Subcutaneous abdominal adipose tissue (tissue), 5 donors: ENCODE measurements around the gene TFEB.

Experiments used
- H3K27ac ChIP-seq: one replicate; pipeline ENCODE4 v1.7.0; 2013; ENCODE audit warnings: low read depth, mild to moderate bottlenecking, inconsistent platforms, low read length, moderate library complexity
- H3K27me3 ChIP-seq, 5 donors: one replicate each; pipeline ENCODE4 v1.7.0; 2013; ENCODE audit warnings: low read length in 5 of 5, inconsistent platforms in 1 of 5; ENCODE audit not compliant: control insufficient read depth in 5 of 5, insufficient read depth in 4 of 5
- H3K36me3 ChIP-seq, 5 donors: one replicate each; pipeline ENCODE4 v1.7.0; 2013; ENCODE audit warnings: low read length in 5 of 5; ENCODE audit not compliant: control insufficient read depth in 5 of 5, insufficient read depth in 5 of 5
- H3K4me1 ChIP-seq, 5 donors: one replicate each; pipeline ENCODE4 v1.7.0; 2013; ENCODE audit warnings: low read length in 5 of 5, mild to moderate bottlenecking in 3 of 5, moderate library complexity in 1 of 5; ENCODE audit not compliant: control insufficient read depth in 5 of 5, insufficient read depth in 5 of 5
- H3K4me3 ChIP-seq, 5 donors: one replicate each; pipeline ENCODE4 v1.7.0; 2013; ENCODE audit warnings: low read length in 5 of 5, low read depth in 1 of 5
- H3K9ac ChIP-seq, 5 donors: one replicate each; pipeline ENCODE4 v1.7.0; 2013; ENCODE audit warnings: low read length in 5 of 5, mild to moderate bottlenecking in 4 of 5, moderate library complexity in 3 of 5
- H3K9me3 ChIP-seq, 5 donors: one replicate each; pipeline ENCODE4 v1.7.0; 2013; ENCODE audit warnings: low read length in 5 of 5; ENCODE audit not compliant: control insufficient read depth in 5 of 5
- donor health status: healthy.
- donor health status: healthy.
- donor health status: healthy.
- donor health status: healthy.
- donor health status: healthy.

TFEB gene

DNA sequence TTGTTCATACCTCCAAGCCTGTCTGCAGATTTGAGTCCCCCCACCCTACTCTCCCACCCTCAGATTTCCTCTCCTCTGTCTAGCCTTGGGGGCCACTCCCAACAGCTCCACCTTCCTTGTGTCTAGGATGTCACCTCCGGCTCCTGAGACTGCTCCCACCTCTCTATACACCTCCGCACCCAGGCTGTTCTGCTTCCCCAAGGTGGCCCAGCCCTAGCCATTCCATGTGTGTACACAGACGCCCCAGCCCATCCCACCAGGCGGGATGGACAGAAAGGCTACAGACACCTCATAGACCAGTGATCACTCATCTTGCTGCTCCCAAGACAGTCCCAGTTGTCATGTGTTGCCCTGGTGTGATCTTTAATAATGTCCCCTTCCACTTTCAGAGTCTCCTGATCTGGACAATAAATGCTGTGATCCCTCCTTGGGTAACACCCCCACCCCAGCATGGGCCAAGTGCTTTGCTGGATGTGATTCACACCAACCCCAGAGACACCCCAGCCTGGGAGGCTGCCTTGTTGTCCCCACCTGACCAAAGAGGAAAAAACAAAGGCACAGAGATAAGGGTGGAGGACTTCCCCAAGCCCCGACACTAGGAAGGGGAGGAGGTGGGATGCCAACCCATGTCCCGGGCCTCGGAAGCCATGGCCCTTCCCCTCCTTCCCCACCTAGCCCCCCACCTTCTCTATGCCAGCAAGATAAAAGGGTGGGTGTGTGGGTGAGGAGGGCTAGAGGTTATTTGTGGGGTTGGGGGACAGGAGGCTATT lies 61.0 kb downstream of the TFEB start:
- Histone ChIP-seq H3K4me1 (peaks cover 0 to 4% (median 0%) of the 10 kb centered on the region in 5 donors), H3K9ac (no peak overlapping the region), H3K27ac (no peak overlapping the region), H3K27me3 (peaks cover 0 to 2% (median 0%) of the 10 kb centered on the region in 5 donors), H3K4me3 (no peak overlapping the region), H3K9me3 (no peaks in the 10 kb centered on the region), H3K36me3 (no peaks in the 10 kb centered on the region)

DNA sequence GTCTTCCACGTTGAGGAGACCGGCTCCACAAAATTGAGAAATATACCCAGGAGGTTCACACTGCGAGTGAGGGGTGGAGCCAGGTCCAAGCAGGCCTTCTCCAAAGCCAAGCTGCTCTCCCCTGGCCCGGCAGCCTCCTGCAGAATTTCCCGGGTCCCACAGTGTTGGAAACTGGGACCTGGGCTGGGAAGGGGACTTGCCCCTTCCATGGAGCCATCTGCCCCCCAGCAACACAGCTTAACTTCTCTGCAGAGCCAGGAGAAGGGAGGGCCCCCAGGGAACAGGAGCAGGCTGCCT lies 61.8 kb downstream of the TFEB start:
- H3K4me1 ChIP-seq = peaks cover 0 to 4% (median 0%) of the 10 kb centered on the region in 5 donors
- no peak overlapping the region for H3K4me3 ChIP-seq
- no peak overlapping the region for H3K9ac ChIP-seq
- H3K27me3 ChIP-seq = peaks cover 0 to 2% (median 0%) of the 10 kb centered on the region in 5 donors
- peaks cover 0 to 5% (median 0%) of the 10 kb centered on the region in 5 donors for H3K9me3 ChIP-seq
- no peaks in the 10 kb centered on the region for H3K36me3 ChIP-seq
- H3K27ac ChIP-seq = no peak overlapping the region

GRCh38 chr6:41672816-41673703 lies 62.3 kb downstream of the TFEB start:
- Histone ChIP-seq H3K27ac (no peak overlapping the region), H3K4me1 (peaks cover 0 to 4% (median 0%) of the 10 kb centered on the region in 5 donors), H3K4me3 (no peak overlapping the region), H3K36me3 (no peaks in the 10 kb centered on the region), H3K9me3 (peaks cover 0 to 5% (median 0%) of the 10 kb centered on the region in 5 donors), H3K9ac (no peak overlapping the region), H3K27me3 (peaks cover 0 to 2% (median 0%) of the 10 kb centered on the region in 5 donors)

- Histone ChIP-seq H3K27ac (no peak overlapping the region), H3K9ac (no peak overlapping the region), H3K4me3 (no peak overlapping the region), H3K4me1 (peaks cover 0 to 4% (median 0%) of the 10 kb centered on the region in 5 donors), H3K27me3 (peaks cover 0 to 2% (median 0%) of the 10 kb centered on the region in 5 donors), H3K36me3 (no peaks in the 10 kb centered on the region), H3K9me3 (peaks cover 0 to 5% (median 0%) of the 10 kb centered on the region in 5 donors)
Observed at GRCh38 chr6:41672016-41672415, 63.4 kb downstream of the TFEB start.

GRCh38 chr6:41671376-41671775 lies 64.0 kb downstream of the TFEB start:
- H3K27me3 ChIP-seq = peaks cover 0 to 2% (median 0%) of the 10 kb centered on the region in 5 donors
- H3K4me3 ChIP-seq = no peak overlapping the region
- no peak overlapping the region for H3K27ac ChIP-seq
- no peaks in the 10 kb centered on the region for H3K36me3 ChIP-seq
- no peak overlapping the region for H3K9ac ChIP-seq
- peaks cover 0 to 4% (median 0%) of the 10 kb centered on the region in 5 donors for H3K4me1 ChIP-seq
- peaks cover 0 to 5% (median 0%) of the 10 kb centered on the region in 5 donors for H3K9me3 ChIP-seq

GRCh38 chr6:41670703-41671360 lies 64.6 kb downstream of the TFEB start:
- Histone ChIP-seq H3K9me3 (peaks cover 0 to 5% (median 0%) of the 10 kb centered on the region in 5 donors), H3K36me3 (no peaks in the 10 kb centered on the region), H3K4me3 (no peak overlapping the region), H3K27me3 (peaks cover 0 to 2% (median 0%) of the 10 kb centered on the region in 5 donors), H3K9ac (no peak overlapping the region), H3K27ac (no peak overlapping the region), H3K4me1 (peaks cover 0 to 4% (median 0%) of the 10 kb centered on the region in 5 donors)

- Histone ChIP-seq H3K27me3 (peaks cover 0 to 2% (median 0%) of the 10 kb centered on the region in 5 donors), H3K27ac (no peak overlapping the region), H3K36me3 (no peaks in the 10 kb centered on the region), H3K9ac (no peak overlapping the region), H3K4me3 (no peak overlapping the region), H3K4me1 (peaks cover 0 to 4% (median 0%) of the 10 kb centered on the region in 5 donors), H3K9me3 (peaks cover 0 to 5% (median 0%) of the 10 kb centered on the region in 5 donors)
Observed at GRCh38 chr6:41668968-41669367, 66.4 kb downstream of the TFEB start.

GRCh38 chr6:41667195-41667594 lies 68.2 kb downstream of the TFEB start:
- no peak overlapping the region for H3K27ac ChIP-seq
- H3K4me3 ChIP-seq = no peak overlapping the region
- H3K36me3 ChIP-seq = no peaks in the 10 kb centered on the region
- H3K4me1 ChIP-seq = no peaks in the 10 kb centered on the region
- no peak overlapping the region for H3K9ac ChIP-seq
- H3K9me3 ChIP-seq = peaks cover 0 to 5% (median 0%) of the 10 kb centered on the region in 5 donors
- peaks cover 0 to 2% (median 0%) of the 10 kb centered on the region in 5 donors for H3K27me3 ChIP-seq

- H3K9ac ChIP-seq = no peak overlapping the region
- H3K4me3 ChIP-seq = no peak overlapping the region
Observed at GRCh38 chr6:41664271-41664670, 71.1 kb downstream of the TFEB start.

More at GRCh38 chr6:41664271-41664670, 71.1 kb downstream of the TFEB start:
- no peak overlapping the region for H3K27ac ChIP-seq
- H3K4me1 ChIP-seq = peaks cover 0 to 2% (median 0%) of the 10 kb centered on the region in 5 donors
- no peaks in the 10 kb centered on the region for H3K27me3 ChIP-seq
- H3K36me3 ChIP-seq = no peaks in the 10 kb centered on the region
- peaks cover 0 to 4% (median 0%) of the 10 kb centered on the region in 5 donors for H3K9me3 ChIP-seq
